ENCODE results near the gene SLC8A3.

DNA sequence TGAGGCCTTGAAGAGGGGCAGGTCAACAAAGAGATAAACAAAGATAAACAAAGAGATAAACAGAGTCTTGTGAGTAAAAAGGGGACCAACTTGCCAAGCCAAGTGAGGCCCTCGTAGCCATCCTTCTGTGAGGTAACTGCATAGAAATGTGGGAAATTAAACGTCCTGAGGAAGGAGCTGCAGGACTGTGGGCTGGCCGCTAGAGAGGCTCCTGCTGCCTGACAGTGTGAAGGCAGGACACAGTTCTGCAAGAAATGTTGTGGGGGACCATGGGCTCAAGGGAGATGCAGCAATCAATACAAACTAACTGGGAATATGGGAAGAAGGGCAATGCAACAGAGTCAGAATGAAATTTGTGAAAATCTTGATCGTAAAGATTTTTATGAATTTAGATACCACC lies 91.9 kb downstream of the SLC8A3 start:
- TF ChIP-seq CTCF (conservative IDR thresholded peaks at IDR 0.05; ENCODE audit: low read length) = peak; percentile 26; the same call in 1 of the 2 replicates
- no peak for TF ChIP-seq EZH2phosphoT487 (IDR thresholded peaks at IDR 0.05; ENCODE audit: borderline replicate concordance)

Measured in Loucy (cell line).